Measurements from ENCODE around the gene PCED1B. TPM values are rescaled to one million over a fixed set of nuclear protein-coding genes. Genes with fewer than 3 reads are reported as not detected.

Gene PCED1B
- total RNA-seq, 1 donor from 2014 or later: 0.99 TPM

DNA sequence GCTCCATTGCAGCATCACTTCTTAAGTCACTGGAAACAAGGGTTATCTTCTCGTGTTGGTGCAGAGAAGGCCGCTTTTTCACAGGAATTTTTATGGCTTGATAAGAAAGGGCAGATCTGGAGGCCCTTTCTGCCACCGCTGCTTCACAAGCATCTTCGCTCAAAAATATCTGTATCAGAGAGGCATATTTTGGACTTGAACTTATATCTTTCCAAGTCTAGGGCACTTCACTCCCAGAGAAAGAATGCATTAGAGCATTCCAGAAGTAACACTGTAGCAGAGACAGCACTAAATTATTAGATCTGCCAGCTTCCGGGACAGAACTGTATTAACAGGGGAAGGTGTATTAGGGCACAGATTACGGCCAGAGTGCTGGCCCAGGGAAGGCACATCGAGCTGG, 152.0 kb downstream of the PCED1B start:
- no peak for DNase-seq (ENCODE audit: low read depth)

DNA sequence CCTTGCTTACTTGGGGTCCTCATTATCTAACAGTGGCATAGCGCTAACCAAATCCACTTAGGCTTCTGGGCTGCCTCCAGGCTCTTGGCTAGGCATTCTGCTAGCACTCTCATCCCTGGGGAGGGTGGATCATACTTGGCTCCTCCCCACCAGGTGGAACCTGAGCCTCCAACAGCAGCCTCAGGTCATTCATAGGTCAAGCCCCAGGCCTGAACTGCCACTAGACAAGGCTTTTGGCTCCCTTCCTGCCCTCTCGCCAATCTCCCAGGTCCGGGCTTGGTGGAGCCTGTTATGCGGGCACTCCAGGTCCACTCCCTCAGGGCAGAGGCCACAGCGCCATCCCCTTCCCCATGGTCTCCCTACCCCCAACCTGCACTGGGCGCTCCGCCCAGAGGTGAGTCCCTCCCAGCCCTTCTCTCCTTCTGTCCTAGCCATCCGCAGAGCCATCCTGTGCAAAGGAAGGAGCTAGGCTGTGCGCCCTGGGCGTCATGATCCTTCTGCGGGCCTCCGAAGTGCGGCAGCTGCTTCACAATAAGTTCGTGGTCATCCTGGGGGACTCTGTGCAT, 155.2 kb downstream of the PCED1B start:
- no peak for DNase-seq (ENCODE audit: low read depth)

DNA sequence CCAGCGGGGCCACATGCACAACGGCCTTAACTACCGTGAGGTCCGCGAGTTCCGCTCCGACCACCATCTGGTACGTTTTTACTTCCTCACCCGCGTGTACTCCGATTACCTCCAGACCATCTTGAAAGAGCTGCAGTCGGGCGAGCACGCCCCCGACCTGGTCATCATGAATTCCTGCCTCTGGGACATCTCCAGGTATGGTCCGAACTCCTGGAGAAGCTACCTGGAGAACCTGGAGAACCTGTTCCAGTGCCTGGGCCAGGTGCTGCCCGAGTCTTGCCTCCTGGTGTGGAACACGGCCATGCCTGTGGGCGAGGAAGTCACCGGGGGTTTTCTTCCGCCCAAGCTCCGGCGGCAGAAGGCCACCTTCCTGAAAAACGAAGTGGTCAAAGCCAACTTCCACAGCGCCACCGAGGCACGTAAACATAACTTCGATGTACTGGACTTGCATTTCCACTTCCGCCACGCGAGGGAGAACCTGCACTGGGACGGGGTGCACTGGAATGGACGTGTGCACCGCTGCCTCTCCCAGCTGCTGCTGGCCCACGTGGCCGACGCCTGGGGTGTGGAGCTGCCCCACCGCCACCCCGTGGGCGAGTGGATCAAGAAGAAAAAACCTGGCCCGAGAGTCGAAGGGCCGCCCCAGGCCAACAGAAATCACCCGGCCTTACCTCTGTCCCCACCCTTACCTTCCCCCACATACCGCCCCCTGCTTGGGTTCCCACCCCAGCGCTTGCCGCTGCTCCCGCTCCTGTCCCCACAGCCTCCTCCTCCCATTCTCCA, 156.0 kb downstream of the PCED1B start:
- DNase-seq (ENCODE audit: low read depth): no peak

DNA sequence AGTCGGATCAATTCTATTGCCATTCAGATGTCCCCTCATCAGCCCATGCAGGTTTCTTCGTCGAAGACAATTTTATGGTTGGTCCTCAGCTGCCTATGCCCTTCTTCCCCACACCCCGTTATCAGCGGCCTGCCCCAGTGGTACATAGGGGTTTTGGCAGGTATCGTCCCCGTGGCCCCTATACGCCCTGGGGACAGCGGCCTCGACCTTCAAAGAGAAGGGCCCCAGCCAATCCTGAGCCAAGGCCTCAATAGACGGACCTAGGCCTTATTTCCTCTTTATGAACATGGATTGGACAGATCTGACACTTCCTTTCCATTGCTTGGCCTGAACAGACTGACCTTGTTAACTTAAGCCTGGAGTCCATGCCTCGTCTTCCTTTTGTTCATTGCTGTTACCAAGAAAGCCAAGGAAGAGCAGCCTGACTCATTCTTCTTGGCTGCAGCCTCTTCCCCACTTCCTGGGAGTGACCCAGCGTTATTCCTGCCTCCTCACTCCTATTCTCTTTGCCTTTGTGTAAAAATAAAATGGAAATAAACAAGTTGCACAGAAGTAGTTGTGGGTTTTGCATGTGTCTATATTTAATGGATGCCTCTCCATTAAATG, 156.8 kb downstream of the PCED1B start:
- DNase-seq (ENCODE audit: low read depth): peak; percentile 79

DNA sequence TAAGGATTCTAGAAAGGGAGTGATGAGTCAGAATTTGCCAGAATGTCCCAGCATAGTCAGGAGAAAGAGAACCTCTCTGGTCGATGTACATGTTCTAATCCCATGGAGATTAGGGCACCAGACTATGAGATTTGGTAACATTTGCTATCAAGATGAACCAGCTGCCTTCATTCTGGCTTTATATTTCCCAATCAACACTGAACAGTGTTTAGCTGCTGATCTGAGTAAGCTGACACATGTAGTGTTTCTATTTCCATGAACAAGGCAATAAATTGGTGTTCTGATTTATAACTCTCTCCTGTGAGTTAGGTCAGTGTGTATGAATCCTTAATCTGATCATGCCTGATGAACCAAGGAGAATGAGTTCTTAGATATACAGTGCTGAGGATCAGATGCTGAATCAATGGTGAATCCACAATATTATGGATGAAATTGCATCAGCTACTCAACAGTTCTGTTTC, 158.4 kb downstream of the PCED1B start:
- DNase-seq (ENCODE audit: low read depth): no peak

DNA sequence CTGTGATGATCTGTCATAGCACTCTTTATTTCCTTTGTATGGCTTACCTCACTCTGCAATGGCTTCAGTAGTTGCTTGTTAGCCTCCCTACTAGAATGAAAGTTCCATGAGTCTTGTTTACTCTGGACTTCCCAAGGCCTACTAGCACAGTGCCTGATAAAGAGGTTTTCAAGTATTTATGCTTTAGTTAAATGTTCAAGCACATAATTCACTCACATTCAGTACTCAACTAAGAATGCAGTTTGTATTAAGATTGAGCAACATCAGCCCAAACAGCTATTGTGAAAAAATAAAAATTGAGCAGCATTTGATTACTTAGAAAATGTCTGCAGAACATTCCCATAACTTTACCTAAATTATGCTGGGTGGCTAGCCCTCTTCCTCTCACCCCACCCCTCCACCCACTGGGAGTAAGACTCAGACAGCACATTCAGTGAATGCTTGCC, 159.3 kb downstream of the PCED1B start:
- DNase-seq (ENCODE audit: low read depth): no peak

DNA sequence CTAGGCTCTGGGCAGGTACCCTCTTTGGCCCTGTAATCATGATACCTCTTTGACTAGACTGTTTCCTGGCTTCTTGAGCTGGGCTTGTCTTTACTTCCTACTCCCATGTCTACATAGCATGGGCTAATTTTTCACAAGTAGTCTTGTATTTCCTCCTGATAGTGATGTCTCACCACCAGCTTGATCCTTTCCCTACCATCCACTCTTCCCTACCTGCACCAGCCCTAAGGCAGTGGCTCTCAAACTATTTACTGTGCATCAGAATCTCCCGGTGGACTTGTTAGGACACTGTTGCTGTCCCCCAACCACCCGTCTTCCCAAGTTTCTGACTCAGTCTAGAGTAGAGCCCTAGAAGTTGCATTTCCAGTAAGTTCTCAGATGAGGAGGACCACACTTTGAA, 163.0 kb downstream of the PCED1B start:
- DNase-seq (ENCODE audit: low read depth): no peak

DNA sequence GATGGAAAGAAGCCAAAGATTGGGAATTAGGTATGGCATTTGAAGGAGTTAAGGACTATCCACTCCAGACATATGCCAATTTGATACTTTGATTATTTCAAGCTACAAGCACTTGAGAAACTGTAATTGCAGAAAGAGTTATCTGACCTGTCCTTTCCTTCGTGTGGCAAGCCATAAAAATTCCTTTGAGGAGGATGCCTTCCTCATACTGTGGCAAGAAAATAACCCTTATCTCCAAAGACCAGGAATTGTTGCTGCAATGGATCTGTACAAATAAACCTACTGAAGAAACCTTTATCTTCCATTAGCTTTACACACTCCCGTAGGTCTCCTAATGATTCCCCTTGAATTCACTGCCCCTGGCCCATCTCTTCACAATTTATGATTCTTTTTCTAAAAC, 165.4 kb downstream of the PCED1B start:
- DNase-seq (ENCODE audit: low read depth): no peak

DNA sequence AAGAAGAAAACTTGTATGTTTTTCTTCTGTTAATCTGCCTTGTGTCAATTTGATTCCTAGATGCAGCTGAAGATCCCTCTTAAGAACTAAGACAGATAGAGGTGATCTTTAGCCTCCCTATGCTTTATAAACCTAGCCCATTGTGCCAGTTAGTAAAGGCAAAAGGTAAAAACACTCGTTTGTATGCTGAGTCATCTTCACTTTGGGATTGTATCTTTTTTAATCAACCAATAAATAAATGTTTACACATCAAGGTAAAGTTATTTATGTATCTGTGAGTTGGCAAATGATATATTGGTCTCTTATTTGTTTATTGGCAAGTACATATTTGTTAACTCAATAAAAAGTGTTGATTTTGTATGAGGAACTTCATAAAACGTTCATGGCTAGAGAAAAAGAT, 166.2 kb downstream of the PCED1B start:
- DNase-seq (ENCODE audit: low read depth): no peak

DNA sequence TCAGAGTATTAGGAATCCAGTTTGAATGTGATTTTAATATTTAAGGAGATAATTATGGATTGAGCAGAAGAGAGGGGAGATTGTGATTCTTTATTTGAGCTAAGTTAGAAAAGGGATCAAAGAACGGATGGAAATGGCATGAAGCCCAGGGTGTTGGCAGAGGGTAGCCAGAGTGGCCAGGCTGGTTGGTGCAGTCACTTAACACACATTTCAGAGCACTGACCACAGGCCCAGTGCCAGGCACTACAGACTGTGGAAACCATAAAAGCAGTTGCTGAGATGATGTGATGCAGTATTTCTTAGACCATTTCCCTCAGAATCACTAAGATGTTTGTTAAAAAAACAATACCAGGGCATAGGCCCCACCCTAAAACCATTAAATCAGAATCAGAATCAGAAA, 168.0 kb downstream of the PCED1B start:
- peak; percentile 68 for DNase-seq (ENCODE audit: low read depth)

DNA sequence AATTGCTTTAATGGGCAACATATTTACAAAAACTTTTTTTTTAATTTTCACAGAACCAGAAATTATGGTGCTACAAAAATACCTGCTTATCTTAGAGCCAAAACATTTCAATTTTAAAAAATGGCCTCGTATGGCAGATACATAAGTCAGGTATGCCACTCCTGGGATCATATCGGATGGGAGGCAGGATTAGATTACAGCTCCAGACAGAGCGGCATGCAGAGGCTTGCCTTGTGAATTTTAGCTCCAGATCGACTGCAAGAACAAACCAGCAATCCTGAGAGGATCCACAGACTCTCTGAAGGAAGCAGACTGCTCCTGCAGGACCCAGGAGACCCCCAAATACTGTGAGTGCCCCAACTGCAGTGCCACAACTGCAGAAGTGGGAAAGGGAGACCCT, 169.7 kb downstream of the PCED1B start:
- DNase-seq (ENCODE audit: low read depth): no peak

DNA sequence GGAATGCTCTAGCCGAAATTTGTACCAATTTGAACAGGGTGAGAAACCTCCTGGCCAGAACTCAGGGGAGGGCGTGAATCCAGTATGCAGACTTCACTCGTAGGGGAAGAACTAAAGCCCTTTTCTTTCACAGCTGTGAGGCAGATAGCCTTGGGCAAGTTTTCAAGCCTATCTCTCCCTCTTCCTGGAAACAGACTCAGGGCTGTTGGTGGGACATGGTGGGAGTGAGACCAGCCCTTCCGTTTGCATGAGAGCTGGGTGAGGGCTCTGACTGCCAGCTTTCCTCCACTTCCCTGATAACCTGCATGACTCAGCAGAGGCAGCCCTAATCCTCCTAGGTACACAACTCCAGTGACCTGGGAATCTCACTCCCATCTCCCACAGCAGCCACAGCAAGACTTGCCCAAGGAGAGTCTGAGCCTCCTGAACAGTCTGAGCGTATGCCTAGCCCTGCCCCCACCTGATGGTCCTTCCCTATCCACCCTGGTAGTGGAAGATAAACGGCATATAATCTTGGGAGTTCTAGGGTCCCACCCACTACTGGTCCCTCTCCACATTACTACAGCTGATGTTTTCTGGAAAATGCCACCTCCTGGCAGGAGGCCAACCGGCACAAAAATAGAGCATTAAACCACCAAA, 170.4 kb downstream of the PCED1B start:
- DNase-seq (ENCODE audit: low read depth): no peak

DNA sequence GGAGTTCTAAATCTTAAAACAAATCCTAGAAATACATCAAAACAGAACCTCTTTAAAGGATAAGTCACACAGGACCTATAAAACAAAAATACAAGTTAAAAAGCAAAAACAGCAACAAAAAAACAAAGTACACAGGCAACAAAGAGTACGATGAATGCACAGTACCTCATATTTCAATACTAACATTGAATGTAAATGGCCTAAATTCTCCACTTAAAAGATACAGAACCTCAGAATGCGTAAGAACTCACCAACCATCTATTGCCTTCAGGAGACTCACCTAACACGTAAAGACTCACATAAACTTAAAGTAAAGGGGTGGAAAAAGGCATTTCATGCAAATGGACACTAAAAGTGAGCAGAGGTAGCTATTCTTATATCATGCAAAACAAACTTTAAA, 172.5 kb downstream of the PCED1B start:
- no peak for DNase-seq (ENCODE audit: low read depth)

DNA sequence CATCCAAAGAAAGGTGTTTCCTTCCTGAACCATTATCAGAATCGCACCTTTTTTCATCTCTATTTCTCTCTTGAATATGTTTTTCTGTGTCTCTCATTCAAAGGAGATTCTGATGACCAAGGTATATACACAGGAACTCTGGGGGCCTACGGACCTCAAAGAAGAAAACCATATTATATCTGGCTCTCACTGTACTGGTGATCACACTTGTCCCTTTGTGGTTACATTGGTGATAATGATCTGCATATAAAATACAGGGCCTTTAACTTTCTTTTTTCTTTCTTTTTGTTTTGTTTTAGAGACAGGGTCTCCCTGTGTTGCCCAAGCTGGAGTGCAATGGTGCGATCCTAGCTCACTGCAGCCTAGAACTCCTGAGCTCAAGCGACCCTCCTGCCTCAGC, 185.5 kb downstream of the PCED1B start:
- no peak for DNase-seq (ENCODE audit: low read depth)

DNA sequence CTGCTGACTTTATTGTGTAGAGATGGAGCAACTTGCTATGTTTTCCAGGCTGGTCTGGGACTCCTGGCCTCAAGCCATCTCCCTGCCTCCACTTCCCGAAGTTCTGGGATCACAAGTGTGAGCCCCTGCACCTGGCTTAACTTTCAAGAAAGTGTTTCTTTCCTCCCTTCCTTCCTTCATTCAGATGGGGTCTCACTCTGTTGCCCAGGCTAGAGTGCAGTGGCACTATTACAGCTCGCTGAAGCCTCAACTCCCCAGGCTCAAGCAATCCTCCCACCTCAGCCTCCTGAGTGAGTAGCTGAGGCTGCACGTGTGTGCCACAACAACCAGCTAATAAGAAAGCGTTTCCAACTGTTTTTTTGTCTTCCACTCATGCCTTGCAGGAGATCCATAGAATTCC, 186.0 kb downstream of the PCED1B start:
- no peak for DNase-seq (ENCODE audit: low read depth)

DNA sequence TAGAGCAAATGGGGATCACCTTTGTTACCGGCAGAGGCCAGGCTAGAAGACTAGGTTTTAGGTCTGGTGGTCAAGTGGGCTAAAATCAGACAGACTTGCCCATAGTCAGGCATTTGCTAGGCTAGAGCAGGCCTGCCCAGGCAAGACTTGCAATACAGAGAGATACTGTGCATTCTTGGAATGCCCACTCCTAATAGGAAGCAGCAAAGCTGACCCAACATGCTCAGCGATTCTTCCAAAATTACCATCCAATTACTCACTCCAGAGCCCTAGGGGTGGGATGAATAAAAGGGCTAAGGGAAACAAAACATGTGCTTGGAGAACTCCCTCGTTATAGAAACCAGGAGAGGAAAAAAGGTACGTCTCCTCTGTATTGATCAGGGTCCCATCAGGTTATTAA, 188.2 kb downstream of the PCED1B start:
- DNase-seq (ENCODE audit: low read depth): no peak

DNA sequence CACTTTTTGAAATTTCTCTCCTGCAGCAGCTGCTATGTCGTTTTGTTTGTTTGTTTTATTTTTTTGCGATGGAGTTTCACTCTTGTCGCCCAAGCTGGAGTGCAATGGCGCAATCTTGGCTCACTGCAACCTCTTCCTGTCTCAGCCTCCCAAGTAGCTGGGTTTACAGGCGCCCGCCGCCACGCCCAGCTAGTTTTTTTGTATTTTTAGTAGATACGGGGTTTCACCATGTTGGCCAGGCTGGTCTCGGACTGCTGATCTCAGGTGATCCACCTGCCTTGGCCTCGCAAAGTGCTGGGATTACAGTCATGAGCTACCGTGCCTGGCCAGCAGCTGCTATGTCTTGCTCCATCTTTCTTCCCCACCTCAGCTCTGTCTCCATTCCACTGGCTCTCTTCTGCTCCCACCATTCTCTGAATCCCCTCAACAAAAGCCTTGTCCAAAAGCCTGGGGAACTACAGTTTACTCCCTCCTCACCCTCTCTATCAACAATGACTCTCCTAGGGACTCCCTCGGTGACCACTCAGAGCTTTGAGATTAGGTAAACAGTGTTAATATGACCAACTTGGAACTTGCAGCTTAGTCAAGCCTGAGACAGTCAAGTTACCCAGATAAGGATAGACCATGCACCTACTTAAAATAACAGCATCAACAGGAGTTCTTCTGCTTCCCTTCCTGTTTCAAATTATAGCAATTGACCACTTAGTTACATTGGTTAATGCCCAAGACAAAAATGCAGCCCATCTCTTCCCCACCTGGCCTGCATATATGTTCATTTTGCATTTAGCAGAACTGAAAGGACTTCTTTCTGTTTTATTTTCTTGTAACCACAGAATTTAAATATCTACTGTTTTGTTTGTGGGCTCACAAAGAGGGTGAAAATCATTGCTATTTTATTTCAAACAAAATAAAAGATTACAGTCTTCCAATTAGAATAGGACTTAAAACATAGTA, 189.4 kb downstream of the PCED1B start:
- DNase-seq (ENCODE audit: low read depth): no peak

DNA sequence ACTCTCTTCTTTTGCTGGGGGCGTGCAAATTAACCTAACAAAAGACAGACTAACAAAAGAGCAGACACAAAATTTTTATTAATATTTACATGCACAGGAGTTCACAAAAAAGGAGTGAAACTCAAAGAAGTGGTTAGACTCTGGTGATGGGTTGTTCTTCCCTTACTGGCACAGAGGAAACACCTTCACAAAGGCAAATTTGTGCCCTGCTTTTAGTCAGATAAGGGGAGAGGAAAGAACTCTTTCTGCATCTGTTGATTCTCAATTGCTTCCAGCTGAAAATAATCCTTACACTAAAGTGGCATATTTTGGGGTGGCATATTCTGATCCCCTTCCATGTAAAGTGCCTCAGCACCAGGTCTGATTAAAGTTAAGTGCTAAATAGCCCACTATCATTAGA, 190.5 kb downstream of the PCED1B start:
- DNase-seq (ENCODE audit: low read depth): no peak

DNA sequence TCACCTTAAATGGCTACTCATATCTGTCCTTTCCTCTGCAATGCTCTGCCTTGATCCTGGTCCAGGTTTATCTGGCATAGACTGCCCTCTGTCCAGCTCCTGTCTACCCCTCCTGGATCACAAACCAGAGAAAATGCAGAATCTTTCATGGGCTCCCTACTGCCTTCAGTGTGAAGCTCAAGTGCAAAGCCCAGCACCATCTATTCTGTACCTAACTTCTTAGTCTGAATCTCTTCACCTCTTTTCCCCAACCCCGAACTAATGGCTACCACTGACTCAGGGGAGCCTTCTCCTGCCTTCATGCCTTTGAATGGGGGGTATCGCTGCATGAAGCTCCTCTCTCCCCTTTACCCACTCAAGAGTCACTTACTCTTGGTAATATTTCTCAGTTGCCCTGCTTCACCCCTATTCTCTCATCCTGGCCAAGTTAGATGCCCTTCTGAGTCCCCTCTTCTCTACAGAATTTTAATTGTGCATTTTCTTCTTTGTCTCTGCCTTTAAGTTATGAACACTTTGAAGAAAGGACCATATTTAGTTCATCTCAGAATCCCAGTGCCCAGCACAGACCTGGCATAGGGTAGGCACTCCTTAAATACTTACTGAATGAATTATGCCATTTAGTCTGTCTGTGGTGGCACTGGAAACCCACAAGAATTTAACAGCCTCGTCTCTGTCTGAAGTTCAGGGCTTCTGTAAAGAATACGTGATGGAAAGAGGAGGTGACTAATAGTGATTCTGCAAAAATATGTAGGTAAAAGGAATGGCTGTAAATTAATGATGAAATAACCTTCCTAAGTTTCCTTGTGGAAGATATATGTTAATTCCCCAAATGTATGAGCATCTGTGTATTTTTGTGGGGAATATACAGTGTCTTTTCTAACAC, 191.6 kb downstream of the PCED1B start:
- DNase-seq (ENCODE audit: low read depth): peak; percentile 93

DNA sequence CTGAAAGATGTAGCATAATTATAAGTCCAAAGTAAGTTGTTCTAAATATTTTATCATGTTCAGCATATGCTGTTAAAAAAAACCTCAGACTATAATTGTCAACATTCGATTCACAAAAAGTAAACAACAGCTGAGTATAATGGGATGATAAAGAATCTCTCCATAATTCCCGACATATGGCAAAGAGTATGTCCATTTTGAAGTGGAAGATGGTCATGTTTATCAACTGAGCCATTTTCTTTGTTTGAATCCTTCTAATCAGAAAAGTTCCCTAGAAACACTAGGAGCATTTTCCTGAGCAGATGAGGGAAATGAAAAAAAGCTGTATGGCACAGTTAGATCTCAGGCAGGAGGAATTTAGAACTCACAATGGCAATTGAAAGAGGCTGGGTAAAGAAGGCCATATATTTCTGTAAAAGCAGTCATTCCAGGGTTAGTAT, 192.4 kb downstream of the PCED1B start:
- DNase-seq (ENCODE audit: low read depth): peak; percentile 24
